Spleen (tissue), 7 donors: ENCODE measurements around the gene MAMDC4.
A peak's percentile ranks its signal among the peaks of the same experiment; 100 is the strongest.

Experiments used
- POLR2AphosphoS5 ChIP-seq, 3 donors: sonication (generic); formaldehyde crosslinking; IDR thresholded peaks; one replicate each; pipeline ENCODE4 v1.5.1; 2017; ENCODE audit warnings: antibody characterized with exemption in 3 of 3
- TF ChIP-seq, protein P1 (sequence below), 11 experiments: fragments of 200-600 bp in 7 of 11; fragments of 450-650 bp in 4 of 11; sonication (generic) in 4 of 11; IDR thresholded peaks in 8 of 11; conservative IDR thresholded peaks in 3 of 11; 1 replicate in 7 of 11; 2 replicates in 4 of 11; pipeline versions ENCODE4 v1.4.0 to v1.8.0; 2016 to 2021; ENCODE audit warnings: antibody characterized with exemption in 11 of 11, inconsistent platforms in 4 of 11, mild to moderate bottlenecking in 1 of 11
- donor health status: DM: no; HTN: no; CAD: no; lungs with moderate emphysema.
- donor health status: DM: no; HTN: no; CAD: no.
- donor health status: DM: no; HTN: no; CAD: no.

DNA sequence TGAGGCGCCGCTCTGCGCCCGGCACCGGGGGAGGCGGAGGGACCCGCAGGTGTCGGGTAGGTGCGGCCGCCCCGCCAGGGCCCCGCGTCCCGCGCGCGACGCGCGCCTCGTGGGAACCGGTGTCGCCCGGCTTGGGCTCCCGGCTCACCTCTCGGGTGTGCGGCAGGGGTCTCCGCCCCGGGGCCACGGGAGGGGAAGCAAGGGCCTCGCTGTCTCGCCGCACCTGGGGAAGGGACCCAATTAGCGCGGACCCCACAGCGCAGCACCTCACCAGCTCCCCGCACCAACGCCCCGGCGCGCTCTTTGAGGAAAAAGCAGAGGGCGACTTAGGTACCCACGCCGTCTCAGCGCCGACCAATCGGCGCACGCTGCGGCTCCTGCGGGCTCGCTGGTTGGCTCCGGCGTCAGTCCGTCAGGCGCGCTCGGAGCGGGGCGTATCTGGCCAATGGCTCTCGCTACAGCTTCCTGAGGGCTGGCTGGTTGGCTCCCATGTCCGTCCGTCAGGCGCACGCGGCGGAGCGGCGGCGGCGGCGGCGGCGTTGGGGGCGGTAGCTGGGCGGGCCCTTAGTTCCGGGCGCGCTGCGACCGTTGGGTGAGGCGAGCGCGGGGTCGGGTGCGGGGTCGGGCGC is 33.9 kb downstream of the MAMDC4 start, which contains the start of gene TRAF2:
- TF ChIP-seq POLR2AphosphoS5 (IDR thresholded peaks at IDR 0.05) = peak; percentile 90 to 96 (median 94)
- TF ChIP-seq, protein P1, sequence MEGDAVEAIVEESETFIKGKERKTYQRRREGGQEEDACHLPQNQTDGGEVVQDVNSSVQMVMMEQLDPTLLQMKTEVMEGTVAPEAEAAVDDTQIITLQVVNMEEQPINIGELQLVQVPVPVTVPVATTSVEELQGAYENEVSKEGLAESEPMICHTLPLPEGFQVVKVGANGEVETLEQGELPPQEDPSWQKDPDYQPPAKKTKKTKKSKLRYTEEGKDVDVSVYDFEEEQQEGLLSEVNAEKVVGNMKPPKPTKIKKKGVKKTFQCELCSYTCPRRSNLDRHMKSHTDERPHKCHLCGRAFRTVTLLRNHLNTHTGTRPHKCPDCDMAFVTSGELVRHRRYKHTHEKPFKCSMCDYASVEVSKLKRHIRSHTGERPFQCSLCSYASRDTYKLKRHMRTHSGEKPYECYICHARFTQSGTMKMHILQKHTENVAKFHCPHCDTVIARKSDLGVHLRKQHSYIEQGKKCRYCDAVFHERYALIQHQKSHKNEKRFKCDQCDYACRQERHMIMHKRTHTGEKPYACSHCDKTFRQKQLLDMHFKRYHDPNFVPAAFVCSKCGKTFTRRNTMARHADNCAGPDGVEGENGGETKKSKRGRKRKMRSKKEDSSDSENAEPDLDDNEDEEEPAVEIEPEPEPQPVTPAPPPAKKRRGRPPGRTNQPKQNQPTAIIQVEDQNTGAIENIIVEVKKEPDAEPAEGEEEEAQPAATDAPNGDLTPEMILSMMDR (IDR thresholded peaks at IDR 0.05 in 8 of 11, conservative IDR thresholded peaks at IDR 0.05 in 3 of 11) = peak in 2 of 11 experiments; percentile 37 to 41
